HCT116 (cell line): ENCODE results near the gene PRKAG2.

Source experiments
- CEBPB ChIP-seq: IDR thresholded peaks from 2 replicates; pipeline ENCODE4 v1.6.1; 2012; ENCODE audit warnings: low read depth
- EZH2 ChIP-seq: fragments of 200-600 bp; sonication (generic); IDR thresholded peaks from 2 replicates; pipeline ENCODE4 v1.6.1; 2017; ENCODE audit warnings: antibody characterized with exemption, mixed run types
- MAX ChIP-seq: IDR thresholded peaks from 2 replicates; pipeline ENCODE4 v1.6.1; 2012
- POLR2A ChIP-seq: IDR thresholded peaks from 2 replicates; pipeline ENCODE4 v1.7.0; 2011; ENCODE audit warnings: borderline replicate concordance; ENCODE audit not compliant: insufficient read depth, insufficient read length; ENCODE audit errors: extremely low read depth
- SIN3A ChIP-seq: IDR thresholded peaks from 2 replicates; pipeline ENCODE4 v1.6.1; 2012; ENCODE audit warnings: low read depth
- TCF7L2 ChIP-seq: IDR thresholded peaks from 2 replicates; pipeline ENCODE4 v1.7.0; 2011; ENCODE audit warnings: borderline replicate concordance, inconsistent platforms; ENCODE audit not compliant: insufficient read depth, insufficient read length; ENCODE audit errors: extremely low read depth
- ZFX ChIP-seq: fragments of 450-650 bp; IDR thresholded peaks from 2 replicates; pipeline ENCODE4 v1.6.1; 2017
- TF ChIP-seq, protein P1 (sequence below), 3 experiments: fragments of 200-600 bp in 1 of 3; sonication (generic) in 1 of 3; IDR thresholded peaks in 2 of 3; conservative IDR thresholded peaks in 1 of 3; 2 replicates each; pipeline ENCODE4 v1.5.1; 2012 to 2017; ENCODE audit warnings: low read depth in 2 of 3, low read length in 2 of 3, antibody characterized with exemption in 1 of 3, borderline replicate concordance in 1 of 3, control low read depth in 1 of 3, mild to moderate bottlenecking in 1 of 3, mixed read lengths in 1 of 3, mixed run types in 1 of 3, moderate library complexity in 1 of 3; ENCODE audit not compliant: insufficient read depth in 1 of 3
- TF ChIP-seq, protein P2 (sequence below): IDR thresholded peaks from 2 replicates; pipeline ENCODE4 v1.6.1; 2011; ENCODE audit warnings: mild to moderate bottlenecking, low read length, moderate library complexity; ENCODE audit not compliant: insufficient replicate concordance; ENCODE audit errors: extremely low read depth

- TF ChIP-seq, protein P1, sequence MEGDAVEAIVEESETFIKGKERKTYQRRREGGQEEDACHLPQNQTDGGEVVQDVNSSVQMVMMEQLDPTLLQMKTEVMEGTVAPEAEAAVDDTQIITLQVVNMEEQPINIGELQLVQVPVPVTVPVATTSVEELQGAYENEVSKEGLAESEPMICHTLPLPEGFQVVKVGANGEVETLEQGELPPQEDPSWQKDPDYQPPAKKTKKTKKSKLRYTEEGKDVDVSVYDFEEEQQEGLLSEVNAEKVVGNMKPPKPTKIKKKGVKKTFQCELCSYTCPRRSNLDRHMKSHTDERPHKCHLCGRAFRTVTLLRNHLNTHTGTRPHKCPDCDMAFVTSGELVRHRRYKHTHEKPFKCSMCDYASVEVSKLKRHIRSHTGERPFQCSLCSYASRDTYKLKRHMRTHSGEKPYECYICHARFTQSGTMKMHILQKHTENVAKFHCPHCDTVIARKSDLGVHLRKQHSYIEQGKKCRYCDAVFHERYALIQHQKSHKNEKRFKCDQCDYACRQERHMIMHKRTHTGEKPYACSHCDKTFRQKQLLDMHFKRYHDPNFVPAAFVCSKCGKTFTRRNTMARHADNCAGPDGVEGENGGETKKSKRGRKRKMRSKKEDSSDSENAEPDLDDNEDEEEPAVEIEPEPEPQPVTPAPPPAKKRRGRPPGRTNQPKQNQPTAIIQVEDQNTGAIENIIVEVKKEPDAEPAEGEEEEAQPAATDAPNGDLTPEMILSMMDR (IDR thresholded peaks at IDR 0.05 in 2 of 3, conservative IDR thresholded peaks at IDR 0.05 in 1 of 3; ENCODE audit: borderline replicate concordance in 1 of 3, insufficient read depth in 1 of 3, low read depth in 2 of 3, low read length in 2 of 3), result peak; percentile 48 to 73 (median 68); a peak in 5 of 6 replicates
- TF ChIP-seq POLR2A (no peak), ZFX (no peak), MAX (peak; percentile 86), CEBPB (peak; percentile 96), EZH2 (no peak), TCF7L2 (no peak), SIN3A (no peak)
- TF ChIP-seq, protein P2, sequence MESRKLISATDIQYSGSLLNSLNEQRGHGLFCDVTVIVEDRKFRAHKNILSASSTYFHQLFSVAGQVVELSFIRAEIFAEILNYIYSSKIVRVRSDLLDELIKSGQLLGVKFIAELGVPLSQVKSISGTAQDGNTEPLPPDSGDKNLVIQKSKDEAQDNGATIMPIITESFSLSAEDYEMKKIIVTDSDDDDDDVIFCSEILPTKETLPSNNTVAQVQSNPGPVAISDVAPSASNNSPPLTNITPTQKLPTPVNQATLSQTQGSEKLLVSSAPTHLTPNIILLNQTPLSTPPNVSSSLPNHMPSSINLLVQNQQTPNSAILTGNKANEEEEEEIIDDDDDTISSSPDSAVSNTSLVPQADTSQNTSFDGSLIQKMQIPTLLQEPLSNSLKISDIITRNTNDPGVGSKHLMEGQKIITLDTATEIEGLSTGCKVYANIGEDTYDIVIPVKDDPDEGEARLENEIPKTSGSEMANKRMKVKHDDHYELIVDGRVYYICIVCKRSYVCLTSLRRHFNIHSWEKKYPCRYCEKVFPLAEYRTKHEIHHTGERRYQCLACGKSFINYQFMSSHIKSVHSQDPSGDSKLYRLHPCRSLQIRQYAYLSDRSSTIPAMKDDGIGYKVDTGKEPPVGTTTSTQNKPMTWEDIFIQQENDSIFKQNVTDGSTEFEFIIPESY, result peak; percentile 16
These were observed 132.0 kb downstream of the PRKAG2 start for GRCh38 chr7:151744656-151745638.
